GOT3 (cell line): ENCODE data around the gene CHMP6.
"Not testable (repeated sequence)": the region's sequence is repeated elsewhere in the genome, so short reads cannot be mapped to it uniquely, and the experiment has no call there.

Source experiments
- DNase-seq: peaks from one replicate; lab custom pipeline; 2025; ENCODE audit warnings: mixed read lengths; lab: John Stamatoyannopoulos, UW

The CHMP6 gene

GRCh38 chr17:81012574-81013447 is 21.2 kb downstream of the CHMP6 start:
- no peak for DNase-seq

GRCh38 chr17:81013642-81014041 is 22.0 kb downstream of the CHMP6 start:
- no peak for DNase-seq

GRCh38 chr17:81015136-81015535 is 23.5 kb downstream of the CHMP6 start:
- no peak for DNase-seq

- no peak for DNase-seq
These were observed 24.9 kb downstream of the CHMP6 start for GRCh38 chr17:81016575-81016974.

GRCh38 chr17:81017330-81017729 is 25.7 kb downstream of the CHMP6 start:
- not testable (repeated sequence) for DNase-seq

GRCh38 chr17:81018044-81018802 is 26.6 kb downstream of the CHMP6 start:
- no peak for DNase-seq

- no peak for DNase-seq
These were observed 28.2 kb downstream of the CHMP6 start for GRCh38 chr17:81019563-81020442.

- no peak for DNase-seq
These were observed 28.8 kb downstream of the CHMP6 start for GRCh38 chr17:81020443-81020766.

GRCh38 chr17:81020767-81021497 is 29.3 kb downstream of the CHMP6 start:
- DNase-seq = no peak

GRCh38 chr17:81021531-81022343 is 30.1 kb downstream of the CHMP6 start:
- DNase-seq = no peak

GRCh38 chr17:81022344-81022676 is 30.7 kb downstream of the CHMP6 start:
- DNase-seq = no peak

GRCh38 chr17:81025065-81025740 is 33.6 kb downstream of the CHMP6 start:
- no peak for DNase-seq

- DNase-seq = no peak
These were observed 34.1 kb downstream of the CHMP6 start for GRCh38 chr17:81025741-81026129.

GRCh38 chr17:81026266-81027036 is 34.8 kb downstream of the CHMP6 start:
- no peak for DNase-seq

GRCh38 chr17:81027038-81027437 is 35.4 kb downstream of the CHMP6 start:
- no peak for DNase-seq

- no peak for DNase-seq
These were observed 36.2 kb downstream of the CHMP6 start for GRCh38 chr17:81027591-81028505.

GRCh38 chr17:81028506-81028858 is 36.8 kb downstream of the CHMP6 start:
- DNase-seq = no peak

- DNase-seq = no peak
These were observed 38.2 kb downstream of the CHMP6 start for GRCh38 chr17:81029859-81030258.

GRCh38 chr17:81030312-81030711 is 38.7 kb downstream of the CHMP6 start:
- not testable (repeated sequence) for DNase-seq
